Osteocyte (in vitro differentiated cells): ENCODE data around the gene LEMD2. TPM values are rescaled to one million over a fixed set of nuclear protein-coding genes. Genes with fewer than 3 reads are reported as not detected.

ENCODE experiments used
- DNase-seq: peaks from one replicate; pipeline ENCODE4 v3.0.0; 2021; ENCODE audit warnings: mixed read lengths; ENCODE audit not compliant: unreplicated experiment; ENCODE audit errors: extremely low spot score
- H3K27ac Mint-ChIP-seq: one replicate; pipeline ENCODE4 v1.8.0; 2021; ENCODE audit warnings: mild to moderate bottlenecking, mixed read lengths; ENCODE audit not compliant: unreplicated experiment
- H3K27me3 Mint-ChIP-seq: one replicate; pipeline ENCODE4 v1.8.0; 2021; ENCODE audit warnings: mixed read lengths; ENCODE audit not compliant: unreplicated experiment
- H3K36me3 Mint-ChIP-seq: one replicate; pipeline ENCODE4 v1.8.0; 2021; ENCODE audit warnings: mixed read lengths; ENCODE audit not compliant: unreplicated experiment
- H3K4me1 Mint-ChIP-seq: one replicate; pipeline ENCODE4 v1.8.0; 2021; ENCODE audit warnings: mixed read lengths; ENCODE audit not compliant: unreplicated experiment
- H3K4me3 Mint-ChIP-seq: one replicate; pipeline ENCODE4 v1.8.0; 2021; ENCODE audit warnings: mild to moderate bottlenecking, moderate library complexity, mixed read lengths; ENCODE audit not compliant: unreplicated experiment
- H3K9me3 Mint-ChIP-seq: one replicate; pipeline ENCODE4 v1.8.0; 2021; ENCODE audit warnings: mixed read lengths; ENCODE audit not compliant: unreplicated experiment
- CTCF ChIP-seq: fragments of 200-600 bp; sonication (generic); IDR thresholded peaks from 2 replicates; pipeline ENCODE4 v1.5.0; 2021; ENCODE audit warnings: antibody characterized with exemption, mild to moderate bottlenecking, moderate library complexity
- total RNA-seq: library from RNA; stranded (reverse); gene quantifications from 2 replicates; pipeline ENCODE4 v1.2.1, GENCODE V29; 2021

The LEMD2 gene
- total RNA-seq, 1 donor from 2014 or later, result 70.4 TPM

GRCh38 chr6:33822575-33823395 lies 33.9 kb upstream of the LEMD2 start:
- Mint-ChIP-seq H3K4me1 (peaks cover 10% of the 10 kb centered on the region), H3K9me3 (no peaks in the 10 kb centered on the region), H3K36me3 (no peaks in the 10 kb centered on the region), H3K27me3 (peaks cover 17% of the 10 kb centered on the region), H3K27ac (no peak overlapping the region), H3K4me3 (no peak overlapping the region)
- DNase-seq, result no peak
- TF ChIP-seq CTCF, result peak; percentile 34

GRCh38 chr6:33820784-33821520 lies 32.0 kb upstream of the LEMD2 start:
- Mint-ChIP-seq H3K36me3 (no peaks in the 10 kb centered on the region), H3K27ac (no peak overlapping the region), H3K4me3 (no peak overlapping the region), H3K9me3 (no peaks in the 10 kb centered on the region), H3K4me1 (peaks cover 8% of the 10 kb centered on the region), H3K27me3 (peaks cover 25% of the 10 kb centered on the region)
- TF ChIP-seq CTCF, result no peak
- no peak for DNase-seq

- no peaks in the 10 kb centered on the region for H3K9me3 Mint-ChIP-seq
- H3K27ac Mint-ChIP-seq, result no peak overlapping the region
- no peaks in the 10 kb centered on the region for H3K36me3 Mint-ChIP-seq
- no peak for DNase-seq
- peaks cover 8% of the 10 kb centered on the region for H3K4me1 Mint-ChIP-seq
- no peak overlapping the region for H3K4me3 Mint-ChIP-seq
- TF ChIP-seq CTCF, result no peak
- H3K27me3 Mint-ChIP-seq, result peaks cover 32% of the 10 kb centered on the region
Observed at GRCh38 chr6:33820243-33820642, 31.3 kb upstream of the LEMD2 start.

GRCh38 chr6:33819021-33819420 lies 30.1 kb upstream of the LEMD2 start:
- H3K9me3 Mint-ChIP-seq, result no peaks in the 10 kb centered on the region
- peaks cover 36% of the 10 kb centered on the region for H3K27me3 Mint-ChIP-seq
- H3K27ac Mint-ChIP-seq, result no peak overlapping the region
- H3K4me3 Mint-ChIP-seq, result no peak overlapping the region
- H3K36me3 Mint-ChIP-seq, result no peaks in the 10 kb centered on the region
- H3K4me1 Mint-ChIP-seq, result peaks cover under 1% of the 10 kb centered on the region
- DNase-seq, result no peak
- no peak for TF ChIP-seq CTCF

- H3K36me3 Mint-ChIP-seq, result no peaks in the 10 kb centered on the region
- no peak for TF ChIP-seq CTCF
- H3K4me1 Mint-ChIP-seq, result peaks cover 2% of the 10 kb centered on the region
- no peaks in the 10 kb centered on the region for H3K9me3 Mint-ChIP-seq
- H3K27me3 Mint-ChIP-seq, result peaks cover 36% of the 10 kb centered on the region
- H3K27ac Mint-ChIP-seq, result no peak overlapping the region
- no peak for DNase-seq
- H3K4me3 Mint-ChIP-seq, result no peak overlapping the region
Observed at GRCh38 chr6:33818293-33818692, 29.4 kb upstream of the LEMD2 start.
